Measurements from ENCODE around the gene IFITM10. TPM values are rescaled to one million over a fixed set of nuclear protein-coding genes. Genes with fewer than 3 reads are reported as not detected.

Gene IFITM10
- total RNA-seq, 1 donor from 2014 or later: 0.99 TPM

- no peak for DNase-seq
Measured at GRCh38 chr11:1751531-1751921, 1.1 kb upstream of the IFITM10 start.

- no peak for DNase-seq
Measured at GRCh38 chr11:1750840-1751530, 590 bp upstream of the IFITM10 start.

- DNase-seq: no peak
Measured at GRCh38 chr11:1749395-1750351, 722 bp downstream of the IFITM10 start.

GRCh38 chr11:1748636-1749394 is 1.6 kb downstream of the IFITM10 start:
- DNase-seq: no peak

GRCh38 chr11:1747753-1748635 is 2.4 kb downstream of the IFITM10 start:
- DNase-seq: no peak

- DNase-seq: no peak
Measured at GRCh38 chr11:1746956-1747752, 3.2 kb downstream of the IFITM10 start.

- DNase-seq: no peak
Measured at GRCh38 chr11:1746511-1746931, 3.9 kb downstream of the IFITM10 start.

- DNase-seq: no peak
Measured at GRCh38 chr11:1745701-1746320, 4.6 kb downstream of the IFITM10 start.

GRCh38 chr11:1744891-1745700 is 5.3 kb downstream of the IFITM10 start:
- no peak for DNase-seq

- no peak for DNase-seq
Measured at GRCh38 chr11:1744137-1744886, 6.1 kb downstream of the IFITM10 start.

- DNase-seq: no peak
Measured at GRCh38 chr11:1743585-1744136, 6.7 kb downstream of the IFITM10 start.

GRCh38 chr11:1742869-1743584 is 7.4 kb downstream of the IFITM10 start:
- DNase-seq: no peak

GRCh38 chr11:1742371-1742770 is 8.0 kb downstream of the IFITM10 start:
- no peak for DNase-seq

GRCh38 chr11:1741741-1742140 is 8.7 kb downstream of the IFITM10 start:
- DNase-seq: no peak

- no peak for DNase-seq
Measured at GRCh38 chr11:1740786-1741530, 9.4 kb downstream of the IFITM10 start.

GRCh38 chr11:1739576-1739975 is 10.8 kb downstream of the IFITM10 start:
- DNase-seq: no peak

GRCh38 chr11:1738380-1738779 is 12.0 kb downstream of the IFITM10 start:
- no peak for DNase-seq
